SKM-1 treated with dmso at 0.1 percent for 144 hours (cell line): ENCODE data around the gene PPP1R37.

Experiments used
- DNase-seq: peaks from one replicate; lab custom pipeline; 2025; ENCODE audit not compliant: unreplicated experiment; lab: John Stamatoyannopoulos, UW

The PPP1R37 gene, protein sequence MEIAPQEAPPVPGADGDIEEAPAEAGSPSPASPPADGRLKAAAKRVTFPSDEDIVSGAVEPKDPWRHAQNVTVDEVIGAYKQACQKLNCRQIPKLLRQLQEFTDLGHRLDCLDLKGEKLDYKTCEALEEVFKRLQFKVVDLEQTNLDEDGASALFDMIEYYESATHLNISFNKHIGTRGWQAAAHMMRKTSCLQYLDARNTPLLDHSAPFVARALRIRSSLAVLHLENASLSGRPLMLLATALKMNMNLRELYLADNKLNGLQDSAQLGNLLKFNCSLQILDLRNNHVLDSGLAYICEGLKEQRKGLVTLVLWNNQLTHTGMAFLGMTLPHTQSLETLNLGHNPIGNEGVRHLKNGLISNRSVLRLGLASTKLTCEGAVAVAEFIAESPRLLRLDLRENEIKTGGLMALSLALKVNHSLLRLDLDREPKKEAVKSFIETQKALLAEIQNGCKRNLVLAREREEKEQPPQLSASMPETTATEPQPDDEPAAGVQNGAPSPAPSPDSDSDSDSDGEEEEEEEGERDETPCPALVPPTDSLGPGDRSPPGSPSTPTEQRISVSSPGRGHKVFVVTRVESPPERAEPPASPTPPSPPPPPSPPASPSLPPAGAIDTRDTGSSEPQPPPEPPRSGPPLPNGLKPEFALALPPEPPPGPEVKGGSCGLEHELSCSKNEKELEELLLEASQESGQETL

DNA sequence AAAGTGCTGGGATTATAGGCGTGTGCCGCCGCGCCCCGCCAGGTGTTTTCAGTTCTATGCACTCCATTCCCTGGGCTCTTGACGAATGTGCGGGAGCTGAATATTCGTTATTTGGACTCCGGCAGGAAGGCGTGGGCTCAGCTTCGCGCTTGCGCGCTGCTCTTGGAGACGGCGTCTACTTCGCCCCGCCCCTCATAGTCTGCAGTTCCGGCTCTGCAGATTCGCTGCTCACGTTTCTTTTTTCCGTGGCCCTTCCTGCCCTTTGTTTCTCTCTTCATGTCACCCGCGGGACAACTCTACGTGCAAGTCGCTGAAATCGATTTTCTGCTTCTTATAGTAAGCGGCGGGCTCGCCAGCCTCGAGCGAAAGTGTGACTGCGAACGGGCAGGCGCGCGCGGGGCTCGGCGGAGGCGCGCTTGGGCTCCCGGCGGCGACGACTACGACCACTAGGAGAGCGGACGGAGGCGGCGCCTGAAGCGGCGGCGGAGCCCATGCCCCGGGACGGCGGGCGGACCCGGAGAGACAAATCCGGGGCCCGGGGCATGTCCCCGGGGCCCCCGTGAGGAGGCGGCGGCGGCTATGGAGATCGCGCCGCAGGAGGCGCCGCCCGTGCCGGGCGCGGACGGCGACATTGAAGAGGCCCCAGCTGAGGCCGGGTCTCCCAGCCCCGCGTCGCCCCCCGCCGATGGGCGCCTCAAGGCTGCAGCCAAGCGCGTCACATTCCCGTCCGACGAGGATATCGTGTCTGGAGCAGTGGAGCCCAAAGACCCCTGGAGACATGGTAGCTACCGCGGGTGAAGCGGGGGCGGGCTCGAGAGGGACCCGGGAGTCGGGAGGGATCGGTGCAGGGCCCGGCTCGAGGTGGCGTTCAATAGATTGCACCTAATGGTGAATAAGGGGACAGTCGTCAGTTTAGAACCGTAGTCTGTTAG, at the start of gene PPP1R37:
Gene PPP1R37, plus strand, starts transcription at position 433 of the 932 bp plus-strand sequence. Its CDS starts 147 bp downstream, at position 580.
- DNase-seq = peak; percentile 46

DNA sequence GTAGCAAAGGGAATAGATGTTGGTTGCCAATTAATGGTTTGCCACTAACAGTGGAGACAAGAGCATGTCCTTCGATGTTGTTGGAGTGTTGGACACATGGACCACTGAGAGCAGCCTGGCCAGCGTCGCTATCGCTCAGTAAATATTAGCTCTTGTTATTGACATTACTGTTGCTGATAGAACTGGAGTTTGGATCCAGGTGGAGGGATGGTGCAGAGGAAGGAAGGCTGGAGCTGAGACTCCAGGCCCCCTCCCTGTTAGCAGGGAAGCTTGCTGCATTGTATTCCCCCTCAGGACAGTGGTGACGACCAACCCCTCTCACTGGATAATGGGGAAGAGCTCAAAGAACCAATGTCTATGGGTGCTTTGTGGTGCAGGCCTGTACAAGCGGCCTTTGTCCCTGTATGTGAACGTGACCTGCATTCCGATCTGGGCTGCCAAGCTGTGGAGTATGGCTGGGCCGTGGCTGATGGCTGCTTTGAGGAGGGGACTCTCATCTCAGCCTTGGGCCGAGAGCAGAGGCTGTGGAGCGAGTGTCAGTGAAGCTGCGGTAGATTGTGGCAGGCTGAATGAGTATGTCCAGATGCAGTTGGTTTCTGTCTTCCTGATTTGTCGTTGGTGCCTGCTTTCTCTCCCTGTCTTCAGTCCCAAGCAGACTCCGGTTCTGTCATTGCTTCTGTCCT, 47.2 kb upstream of the PPP1R37 start:
- DNase-seq = no peak

DNA sequence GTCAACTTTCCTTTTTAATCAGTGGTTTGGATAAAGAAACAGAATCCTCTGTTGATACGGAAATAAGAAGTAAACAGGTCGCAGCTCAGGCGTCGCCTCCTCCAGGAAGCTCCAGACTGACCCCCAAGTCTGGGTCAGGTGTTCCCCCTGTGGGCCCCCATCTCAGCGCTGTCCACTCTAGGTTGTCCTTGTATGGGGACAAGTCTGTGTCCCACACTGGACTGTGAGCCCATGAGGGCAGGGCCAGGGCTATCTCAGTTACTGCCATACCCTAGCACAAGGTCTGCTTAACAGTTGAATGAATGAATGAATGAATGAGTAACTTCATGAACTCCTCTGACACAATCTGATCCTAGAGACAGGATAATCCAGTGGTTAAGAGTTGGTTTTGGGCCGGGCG, 46.6 kb upstream of the PPP1R37 start:
- DNase-seq = no peak

DNA sequence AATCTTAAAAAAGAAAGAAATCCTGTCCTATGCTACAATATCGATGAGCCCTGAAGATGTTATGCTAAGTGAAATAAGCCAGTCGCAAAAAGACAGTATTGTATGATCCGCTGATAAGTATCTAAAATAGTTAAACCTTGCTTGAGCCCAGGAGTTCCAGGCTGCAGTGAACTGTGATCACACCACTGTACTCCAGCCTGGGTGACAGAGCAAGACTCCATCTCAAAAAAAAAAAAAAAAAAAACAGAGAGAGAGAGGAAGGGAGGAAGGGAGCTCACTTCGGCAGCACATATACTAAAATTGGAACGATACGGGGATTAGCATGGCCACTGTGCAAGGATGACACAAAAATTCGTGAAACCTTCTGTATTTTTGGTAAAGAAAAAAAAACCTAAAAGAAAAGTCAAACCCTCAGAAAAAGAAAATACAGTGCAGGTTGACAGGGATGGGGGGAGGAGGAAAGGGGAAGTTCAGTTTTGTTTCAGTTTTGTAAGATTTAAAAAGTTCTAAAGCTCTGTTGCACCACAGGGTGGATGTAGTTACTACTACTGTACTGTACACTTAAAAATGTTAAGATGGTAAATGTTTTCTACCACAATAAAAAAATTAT, 45.7 kb upstream of the PPP1R37 start:
- peak; percentile 20 for DNase-seq

DNA sequence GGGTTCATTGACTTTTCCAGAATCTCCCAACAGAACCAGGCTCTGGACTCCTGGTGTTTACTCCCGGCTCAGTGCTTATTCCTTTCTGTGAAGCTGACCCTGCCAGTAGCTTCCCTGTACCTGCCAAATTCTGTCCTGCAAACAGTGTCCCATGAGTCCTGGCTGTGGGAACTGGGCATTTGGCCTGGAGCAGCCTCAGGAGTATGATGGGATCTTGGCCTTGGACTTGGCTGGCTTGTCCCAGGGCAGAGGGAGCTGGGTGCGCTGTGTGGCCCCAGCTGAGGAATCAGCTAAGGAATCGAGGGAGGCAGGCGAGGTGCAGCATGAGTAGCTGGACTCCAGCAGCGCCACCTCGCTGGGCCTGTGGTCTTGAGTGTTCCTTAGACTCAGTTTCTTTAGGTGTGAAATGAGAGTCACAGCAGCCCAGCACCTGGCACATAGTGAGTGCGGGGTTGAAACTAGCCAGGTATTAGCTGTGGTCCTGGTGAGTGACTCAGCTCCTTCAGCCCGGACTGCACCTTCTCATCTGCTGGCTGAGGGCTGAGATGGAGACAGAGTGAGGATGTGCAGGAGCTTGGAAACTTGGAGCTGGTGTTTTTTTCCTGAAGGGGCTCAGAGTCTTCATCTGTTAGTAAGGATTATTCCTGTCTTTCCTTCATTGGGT, 43.8 kb upstream of the PPP1R37 start:
- DNase-seq = no peak

DNA sequence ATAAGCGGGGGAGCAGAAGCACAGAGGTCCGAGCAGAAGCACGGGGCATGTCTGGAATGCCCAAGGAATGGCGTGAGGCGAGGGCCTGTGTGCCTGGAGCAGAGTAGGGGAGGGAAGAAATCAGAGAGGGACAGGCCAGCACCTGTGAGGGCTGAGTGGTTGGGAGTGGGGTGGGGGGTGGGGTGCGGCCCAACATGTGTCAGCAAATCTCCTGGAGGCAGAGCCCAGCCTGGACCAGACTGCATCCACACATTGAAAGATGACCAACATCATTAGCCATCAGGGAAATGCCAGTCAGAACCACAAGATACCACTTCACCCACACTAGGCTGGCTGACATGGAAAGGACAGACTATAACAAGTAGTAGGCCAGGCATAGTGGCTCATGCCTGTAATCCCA, 42.9 kb upstream of the PPP1R37 start:
- no peak for DNase-seq

DNA sequence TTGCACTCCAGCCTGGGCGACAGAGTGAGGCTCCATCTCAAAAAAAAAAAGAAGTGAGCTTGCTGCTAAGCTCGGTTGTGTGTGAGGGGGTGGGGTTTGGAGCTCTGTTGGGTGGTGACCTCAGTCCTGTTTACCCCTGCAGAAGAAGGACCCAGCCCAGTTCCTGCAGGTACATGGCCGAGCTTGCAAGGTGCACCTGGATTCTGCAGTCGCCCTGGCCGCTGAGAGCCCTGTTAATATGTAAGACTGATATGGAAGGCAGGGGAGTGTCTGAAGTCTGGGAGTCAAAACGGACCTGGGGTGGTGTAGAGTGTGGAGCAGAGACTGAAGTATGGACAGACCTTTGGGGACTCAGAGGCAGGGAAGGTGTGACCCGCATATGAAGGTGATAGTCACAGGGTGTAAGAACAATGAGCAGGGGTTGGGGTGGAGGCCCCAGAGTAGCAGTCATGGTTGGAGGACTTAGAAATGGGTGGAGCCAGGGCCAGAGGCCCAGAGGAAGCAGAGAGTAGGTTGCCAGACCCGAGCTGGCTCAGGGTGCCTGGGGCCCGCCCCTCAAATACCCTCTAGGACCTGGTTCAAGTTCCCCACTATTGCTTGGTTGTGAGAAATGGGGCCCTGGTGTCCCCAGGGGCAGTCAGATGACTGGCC, 40.9 kb upstream of the PPP1R37 start:
- DNase-seq = no peak

DNA sequence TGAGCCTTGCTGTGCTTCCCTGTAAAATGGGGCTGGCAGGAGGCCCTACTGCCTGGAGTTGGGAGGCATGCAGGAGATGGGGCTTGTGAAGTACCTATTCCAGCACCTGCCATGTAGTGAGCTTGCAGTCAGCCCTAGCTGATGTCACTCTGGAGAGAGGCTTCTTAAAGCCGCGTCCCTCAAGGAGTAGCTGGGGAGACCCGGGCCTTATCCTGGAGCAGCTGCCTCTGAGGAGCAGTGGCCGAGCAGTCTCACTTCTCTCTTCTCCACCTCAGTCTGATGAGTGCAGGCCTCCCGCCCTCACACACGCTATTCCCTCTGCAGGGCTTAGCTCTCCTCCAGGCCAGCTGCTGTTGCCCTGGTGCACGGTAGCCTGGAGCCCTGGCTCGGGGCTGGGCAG, 36.1 kb upstream of the PPP1R37 start:
- no peak for DNase-seq

DNA sequence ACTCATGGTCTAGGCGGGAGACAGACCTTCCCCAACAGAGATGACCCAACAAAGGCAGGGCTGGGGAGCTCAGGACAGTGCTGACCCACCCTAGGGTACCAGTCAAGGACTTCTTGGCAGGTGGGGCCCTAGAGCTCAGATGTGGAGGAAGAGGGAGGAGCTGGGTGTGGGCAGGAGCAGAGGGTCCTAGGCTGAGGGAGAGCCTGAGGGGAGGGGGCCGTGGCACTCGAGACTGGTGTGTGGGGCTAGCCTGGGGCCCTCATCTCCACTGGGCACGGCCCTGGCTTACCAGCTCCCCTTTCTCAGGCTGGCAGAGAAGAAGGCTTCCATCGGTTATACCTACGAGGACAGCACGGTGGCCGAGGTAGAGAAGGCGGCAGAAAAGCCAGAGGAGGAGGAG, 35.5 kb upstream of the PPP1R37 start:
- DNase-seq = no peak

DNA sequence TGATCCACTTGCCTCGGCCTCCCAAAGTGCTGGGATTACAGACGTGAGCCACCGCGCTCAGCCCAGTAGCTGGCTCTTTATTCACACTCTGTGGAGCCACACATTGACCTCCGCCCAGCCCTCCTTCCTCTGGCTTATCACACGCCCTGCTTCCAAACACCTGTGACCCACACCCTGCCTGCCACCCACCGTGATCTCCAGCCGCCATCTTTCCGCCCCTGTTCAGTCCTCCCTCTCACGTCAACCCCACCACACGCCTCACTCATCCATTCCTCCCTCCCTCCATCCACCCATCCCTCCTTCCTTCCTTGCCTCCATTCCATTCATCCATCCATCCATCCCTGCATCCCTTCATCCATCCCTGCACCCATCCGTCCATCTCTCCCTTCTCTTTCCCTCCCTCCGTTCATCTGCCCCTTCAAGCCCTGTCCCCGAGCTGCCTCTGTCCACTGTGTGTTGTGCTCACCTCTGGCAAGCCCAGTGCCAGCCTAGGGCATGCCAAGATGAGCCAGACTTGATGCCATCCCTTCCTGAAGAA, 34.3 kb upstream of the PPP1R37 start:
- DNase-seq = no peak

DNA sequence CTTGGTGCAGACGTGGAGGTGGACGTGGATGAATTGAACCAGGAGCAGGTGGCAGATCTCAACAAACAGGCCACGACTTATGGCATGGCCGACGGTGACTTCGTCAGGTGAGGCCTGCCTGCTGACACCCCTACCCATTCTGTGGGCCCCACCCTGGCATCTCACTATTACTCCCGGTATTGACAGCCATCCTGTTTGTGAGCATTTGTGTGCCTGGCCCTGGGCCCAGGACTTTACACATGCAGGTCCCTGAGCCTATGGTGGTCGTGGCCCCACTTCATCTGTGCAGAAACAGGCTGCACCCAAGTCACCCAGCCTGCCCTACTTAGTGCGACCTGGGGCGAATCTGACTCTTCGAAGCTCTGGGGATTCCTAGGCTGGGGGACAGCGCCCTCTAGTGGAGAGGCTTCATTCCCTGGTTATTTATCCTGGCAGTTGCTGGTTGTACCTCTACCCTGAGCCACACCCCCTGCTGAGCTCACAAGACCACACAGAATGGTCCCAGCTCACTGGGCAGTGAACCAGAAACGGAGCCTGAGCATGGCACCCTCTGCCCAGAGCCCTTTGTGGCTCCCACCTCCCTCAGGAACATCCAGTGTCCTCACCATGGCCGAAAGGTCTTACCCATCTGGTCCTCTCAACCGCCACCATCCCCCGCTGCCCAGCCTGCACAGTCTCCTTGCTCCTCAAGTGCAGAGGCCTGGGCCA, 33.6 kb upstream of the PPP1R37 start:
- peak; percentile 32 for DNase-seq

DNA sequence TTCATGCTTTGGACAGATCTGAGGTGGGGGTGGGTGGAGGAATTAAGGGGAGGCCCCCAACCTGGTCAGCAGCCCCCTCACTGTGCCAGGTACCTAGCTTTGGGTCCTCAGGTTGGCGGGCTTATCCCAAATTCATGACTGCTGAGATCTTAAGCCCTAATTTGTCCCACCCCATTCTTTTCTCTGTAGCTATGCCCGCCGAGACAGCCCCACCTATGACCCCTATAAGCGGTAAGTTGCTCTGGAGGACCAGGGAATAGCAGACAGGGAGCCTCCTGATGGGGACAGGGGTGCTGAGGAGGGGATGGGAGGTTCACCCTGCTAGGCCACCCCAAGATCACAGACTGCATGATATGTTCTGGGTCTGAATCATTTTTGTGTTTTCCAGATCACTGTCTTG, 31.0 kb upstream of the PPP1R37 start:
- no peak for DNase-seq

DNA sequence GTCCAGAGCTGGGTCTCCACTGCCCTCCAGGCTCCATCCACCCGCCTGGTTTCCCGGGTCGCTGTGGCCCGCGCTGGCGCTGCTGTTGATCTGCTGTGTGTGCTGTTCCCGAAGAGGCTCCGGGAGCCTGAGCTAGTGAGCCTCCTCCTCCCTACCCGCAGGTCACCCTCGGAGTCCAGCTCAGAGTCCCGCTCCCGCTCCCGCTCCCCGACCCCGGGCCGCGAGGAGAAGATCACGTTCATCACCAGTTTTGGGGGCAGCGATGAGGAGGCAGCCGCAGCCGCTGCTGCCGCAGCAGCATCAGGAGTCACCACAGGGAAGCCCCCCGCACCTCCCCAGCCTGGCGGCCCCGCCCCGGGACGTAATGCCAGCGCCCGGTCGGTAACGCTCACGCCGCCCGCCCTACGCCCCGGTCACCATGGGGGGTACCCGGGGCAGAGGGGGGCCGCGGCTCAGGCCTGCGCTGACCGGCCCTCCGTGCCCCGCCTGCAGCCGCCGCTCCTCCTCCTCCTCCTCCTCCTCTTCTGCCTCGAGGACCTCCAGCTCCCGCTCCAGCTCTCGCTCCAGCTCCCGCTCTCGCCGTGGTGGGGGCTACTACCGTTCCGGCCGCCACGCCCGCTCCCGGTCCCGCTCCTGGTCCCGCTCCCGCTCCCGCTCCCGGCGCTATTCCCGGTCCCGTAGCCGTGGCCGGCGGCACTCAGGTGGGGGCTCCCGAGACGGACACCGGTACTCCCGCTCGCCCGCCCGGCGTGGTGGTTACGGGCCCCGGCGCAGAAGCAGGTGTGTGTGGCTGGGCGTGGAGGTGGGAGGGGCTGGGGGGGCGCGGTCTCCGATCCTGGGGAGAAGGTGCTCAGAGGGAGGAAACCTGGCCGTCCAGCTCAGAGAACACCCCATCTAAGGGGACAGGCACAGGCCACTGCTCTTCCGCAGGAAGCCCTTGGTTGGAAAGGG, 28.9 kb upstream of the PPP1R37 start:
- no peak for DNase-seq

DNA sequence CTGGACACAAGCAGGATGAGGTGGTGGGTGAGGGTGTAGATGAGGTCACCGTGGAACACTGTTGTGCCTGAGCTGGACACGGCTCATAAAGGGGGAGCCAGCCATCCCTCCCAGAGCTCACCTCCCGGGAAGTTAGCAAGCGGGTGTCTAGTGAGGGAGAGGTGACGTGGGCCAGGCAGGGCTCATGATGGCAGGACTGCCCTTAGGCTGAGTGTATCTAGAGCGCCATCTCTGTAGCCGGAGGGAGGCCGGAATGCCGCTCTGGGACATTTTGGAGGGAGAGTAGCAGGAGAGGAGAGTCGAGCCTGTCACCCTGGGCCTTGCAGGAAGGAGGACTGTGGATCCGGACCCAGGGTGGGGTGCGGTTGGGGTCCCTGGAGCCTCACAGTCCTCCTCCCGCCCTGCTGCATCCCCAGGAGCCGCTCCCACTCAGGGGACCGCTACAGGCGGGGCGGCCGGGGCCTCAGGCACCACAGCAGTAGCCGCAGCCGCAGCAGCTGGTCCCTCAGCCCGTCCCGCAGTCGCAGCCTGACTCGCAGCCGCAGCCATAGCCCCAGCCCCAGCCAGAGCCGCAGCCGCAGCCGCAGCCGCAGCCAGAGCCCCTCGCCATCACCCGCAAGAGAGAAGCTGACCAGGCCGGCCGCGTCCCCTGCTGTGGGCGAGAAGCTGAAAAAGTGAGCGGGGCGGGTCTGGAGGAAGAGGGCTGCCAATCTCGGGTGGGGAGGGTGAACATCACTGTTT, 25.9 kb upstream of the PPP1R37 start:
- no peak for DNase-seq

DNA sequence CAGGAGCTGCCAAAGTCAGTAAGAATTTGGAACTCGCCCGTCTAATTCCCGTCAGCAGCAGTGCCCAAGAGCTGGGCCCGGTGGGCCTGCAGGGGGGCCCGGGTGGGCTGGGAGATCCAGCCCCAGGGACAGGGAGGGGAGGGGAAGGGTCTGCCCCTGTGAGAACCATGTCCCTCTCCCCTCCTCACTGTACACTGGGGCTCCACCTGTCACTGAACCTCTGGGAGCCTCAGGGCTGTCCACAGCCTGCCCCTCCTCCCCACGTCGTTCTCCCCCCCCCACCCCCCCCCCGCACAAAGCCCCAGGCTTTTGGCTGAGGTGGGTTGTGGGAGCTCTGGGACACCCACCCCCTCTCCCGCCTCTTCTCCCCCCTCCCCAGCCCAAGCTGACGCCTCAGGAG, 24.9 kb upstream of the PPP1R37 start:
- DNase-seq = no peak

DNA sequence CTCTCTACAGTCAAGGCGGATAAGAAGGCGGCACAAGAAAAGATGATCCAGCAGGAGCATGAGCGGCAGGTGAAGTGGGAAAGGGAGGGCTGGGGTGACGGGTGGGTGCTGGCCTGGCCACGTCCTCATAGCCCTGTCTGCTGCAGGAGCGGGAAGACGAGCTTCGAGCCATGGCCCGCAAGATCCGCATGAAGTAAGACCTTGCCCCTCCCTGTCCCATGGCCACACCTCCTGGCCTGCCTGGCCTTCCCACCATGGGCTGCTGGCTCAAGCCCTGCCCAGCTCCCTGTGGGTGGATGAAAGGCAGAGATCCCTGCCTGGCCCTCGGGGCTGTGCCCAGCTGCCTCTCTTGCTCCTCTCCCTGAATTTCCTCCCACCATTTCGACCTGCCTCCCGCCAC, 23.9 kb upstream of the PPP1R37 start:
- no peak for DNase-seq

DNA sequence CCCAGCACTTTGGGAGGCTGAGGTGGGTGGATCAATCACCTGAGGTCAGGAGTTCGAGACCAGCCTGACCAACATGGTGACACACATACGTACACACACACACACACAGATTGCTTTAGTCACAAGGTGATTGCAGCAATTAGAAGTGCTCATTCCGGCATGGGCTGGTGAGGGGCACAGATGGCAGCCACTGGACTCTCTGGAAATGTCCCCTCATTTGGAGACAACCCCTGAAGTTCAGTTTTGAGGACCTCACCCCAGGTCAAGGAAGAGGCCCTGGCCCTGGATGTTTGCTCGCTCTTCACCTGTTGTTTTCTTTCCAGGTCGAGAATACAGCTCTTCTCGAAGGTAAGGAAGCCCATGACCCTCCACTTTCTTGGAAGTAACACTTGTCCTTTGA, 22.8 kb upstream of the PPP1R37 start:
- no peak for DNase-seq
